Heart right ventricle (tissue), 16 donors: ENCODE data around the gene EBF3. TPM values are rescaled to one million over a fixed set of nuclear protein-coding genes. Genes with fewer than 3 reads are reported as not detected.

ENCODE experiments used
- ATAC-seq, 8 donors: fragments of 200-7000 bp; cut with Tn5 transposase; one replicate each; pipeline ENCODE4 v1.9.1; 2020; ENCODE audit warnings: mild to moderate bottlenecking in 8 of 8, moderate library complexity in 8 of 8, moderate number of reproducible peaks in 1 of 8
- DNase-seq, 2 donors: peaks; one replicate each; pipeline ENCODE4 v3.0.0-alpha.2; 2020
- H3K27ac ChIP-seq, 10 donors: fragments of 200-600 bp; sonication (generic) in 2 of 10; one replicate each; pipeline versions ENCODE4 v1.5.0 to v1.8.0; 2020 to 2022; ENCODE audit warnings: mild to moderate bottlenecking in 3 of 10
- H3K27me3 ChIP-seq, 7 donors: fragments of 200-600 bp; one replicate each; pipeline ENCODE4 v1.8.0; 2021 to 2022; ENCODE audit warnings: mild to moderate bottlenecking in 2 of 7
- H3K36me3 ChIP-seq, 9 donors: fragments of 200-600 bp; sonication (generic) in 1 of 9; one replicate each; pipeline versions ENCODE4 v1.5.0 to v1.8.0; 2020 to 2022; ENCODE audit warnings: mild to moderate bottlenecking in 2 of 9
- H3K4me1 ChIP-seq, 9 donors: fragments of 200-600 bp; sonication (generic) in 1 of 9; one replicate each; pipeline versions ENCODE4 v1.5.0 to v1.8.0; 2020 to 2022; ENCODE audit warnings: mild to moderate bottlenecking in 4 of 9
- H3K4me3 ChIP-seq, 10 donors: fragments of 200-600 bp; sonication (generic) in 2 of 10; one replicate each; pipeline versions ENCODE4 v1.5.0 to v1.8.0; 2020 to 2022; ENCODE audit warnings: mild to moderate bottlenecking in 7 of 10, moderate library complexity in 2 of 10
- H3K9me3 ChIP-seq, 11 donors: fragments of 200-600 bp in 10 of 11; sonication (generic) in 2 of 11; one replicate each; pipeline versions ENCODE4 v1.5.0 to v1.8.0; 2013 to 2022; ENCODE audit warnings: mild to moderate bottlenecking in 2 of 11, control low read depth in 1 of 11, moderate library complexity in 1 of 11
- CTCF ChIP-seq, 9 donors: fragments of 200-600 bp; sonication (generic) in 2 of 9; IDR thresholded peaks; one replicate each; pipeline versions ENCODE4 v1.5.0 to v1.8.0; 2021 to 2022; ENCODE audit warnings: antibody characterized with exemption in 9 of 9, mild to moderate bottlenecking in 5 of 9, moderate library complexity in 1 of 9
- WGBS, 2 donors: extraction: QIAGEN DNeasy Blood & Tissue Kit; methylation state at CpG; one replicate each; pipeline ENCODE4 v1.1.7; 2013; ENCODE audit warnings: inconsistent platforms in 1 of 2; 5-methylcytosine and 5-hydroxymethylcytosine counted together
- intact Hi-C, 10 donors: fragments of 100-400 bp; cut with DNase I; formaldehyde crosslinking; loops; one replicate each; pipeline versions ENCODE4 v1.11.1 to v1.14.2; 2022
- polyA plus RNA-seq, 2 donors: library from polyadenylated mRNA; stranded (reverse); fragments of 200-250 nt; gene quantifications; one replicate each; pipeline ENCODE4 v1.2.3, GENCODE V29; 2013
- total RNA-seq, 10 donors: library from RNA; stranded (reverse); fragmentation: NEBNext Ultra II Directional in 3 of 10; extraction: Animal tissue kit (Norgen Biotek cat#: 25700) in 3 of 10; gene quantifications; one replicate each; pipeline versions ENCODE4 v1.2.1 to v1.2.4, GENCODE V29; 2021 to 2023
- donor health status: Arrhythmogenic right ventricular cardiomyopathy.
- donor health status: ischemic (EF 13 %, LVEDD 7.1; RV severe dilation, severe dysfunction).
- donor health status: healthy with polysubstance abuse.
- donor health status: DM: no; HTN: yes; CAD: no.
- donor health status: DM: no; HTN: no; CAD: no.
- donor health status: ischemic (EF 25% LVEDD 6.9; RV normal size, moderate dysfunction).
- donor health status: ischemic (EF 25% LVEDD 5.7; RV mildly dilated, moderate dysfunction).
- donor health status: healthy.
- donor health status: DM: yes; HTN: yes; CAD: no.
- donor health status: Ischemic cardiomyopathy.
- donor health status: ischemic (EF 35%, LVEDD 5.7; RV mildly dilated, moderate dysfunction).
- donor health status: nonischemic (EF 11% LVEDD 7.7; RV severe dilation, severe dysfunction).
- donor health status: DM: yes; HTN: yes; CAD: no.
- donor health status: PGD.
- donor health status: ischemic (EF 29% LVEDD 5.4; RV normal size, mild dysfunction).
- donor health status: nonischemic (EF 23%, LVEDD 6.1; RV moderate dilation, normal function).

EBF3 gene
- total and polyA plus RNA-seq, 12 donors: 3.9 to 12.2 (median 5.6) TPM

- ATAC-seq (peak in 3 of 8 donors; percentile 5 to 10 (median 9)), DNase-seq (no peak)
- H3K27me3 ChIP-seq: peaks cover 18 to 100% (median 97%) of the 10 kb centered on the region in 7 donors
- TF ChIP-seq CTCF (IDR thresholded peaks at IDR 0.05): peak in 2 of 9 donors; percentile 5 to 36
- H3K27ac ChIP-seq: no peak overlapping the region
- peak overlapping the region; percentile 0 to 69 (median 48) for H3K4me3 ChIP-seq
- no peaks in the 10 kb centered on the region for H3K36me3 ChIP-seq
- intact Hi-C loops: loop anchor here (2.0 to 10.0 kb wide), 11 partner anchors 81 to 942 kb away; no protein-coding TSS in a partner anchor
- no peaks in the 10 kb centered on the region for H3K9me3 ChIP-seq
- WGBS, 2 donors: 3% methylated on average over 67 to 68 of the region's 68 CpGs
- peaks cover 2 to 54% (median 43%) of the 10 kb centered on the region in 9 donors for H3K4me1 ChIP-seq
Observed at GRCh38 chr10:129969184-129969910, 5.3 kb upstream of the EBF3 start.

DNA sequence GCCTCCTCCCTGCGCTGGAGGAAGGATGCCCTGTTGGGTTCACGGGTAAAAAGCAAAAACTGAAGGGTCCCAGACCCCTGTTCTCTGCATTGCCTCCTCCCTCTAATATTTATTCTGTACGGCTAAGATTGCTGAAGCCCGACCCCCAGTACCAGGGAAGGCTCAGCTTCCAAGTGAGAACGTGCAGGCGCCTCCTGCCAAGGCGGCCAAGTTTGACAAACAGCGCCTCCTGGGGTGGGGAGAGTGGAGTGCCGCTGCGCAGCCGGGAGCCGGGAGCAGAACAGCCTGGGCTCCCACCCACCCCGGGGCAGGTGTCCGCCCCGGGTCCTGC lies 4.7 kb upstream of the EBF3 start:
- Histone ChIP-seq H3K4me1 (peaks cover 2 to 54% (median 43%) of the 10 kb centered on the region in 9 donors), H3K27ac (no peak overlapping the region)

GRCh38 chr10:129968020-129968852 lies 4.2 kb upstream of the EBF3 start:
- Histone ChIP-seq H3K4me3 (peak overlapping the region in 1 of 10 donors; percentile 69), H3K27me3 (peaks cover 18 to 97% (median 88%) of the 10 kb centered on the region in 7 donors), H3K4me1 (peaks cover 2 to 54% (median 43%) of the 10 kb centered on the region in 9 donors), H3K27ac (no peak overlapping the region), H3K9me3 (no peaks in the 10 kb centered on the region), H3K36me3 (no peaks in the 10 kb centered on the region)
- no peak for DNase-seq
- no peak for ATAC-seq
- intact Hi-C loops: loop anchor here (2.0 to 10.0 kb wide), 11 partner anchors 79 to 941 kb away; no protein-coding TSS in a partner anchor
- 32 to 56% methylated on average over 61 to 62 of the region's 62 CpGs for WGBS, 2 donors
- no peak for TF ChIP-seq CTCF (IDR thresholded peaks at IDR 0.05)

More for the DNA sequence above, 4.7 kb upstream of the EBF3 start:
- no peaks in the 10 kb centered on the region for H3K36me3 ChIP-seq
- peak in 7 of 8 donors; percentile 31 to 65 (median 48) for ATAC-seq
- WGBS, 2 donors: 2 to 5% methylated on average over 15 of the region's 15 CpGs
- H3K9me3 ChIP-seq: no peaks in the 10 kb centered on the region
- DNase-seq: peak in 1 of 2 donors; percentile 71
- peak overlapping the region in 9 of 10 donors; percentile 25 to 69 (median 51) for H3K4me3 ChIP-seq
- peak; percentile 46 to 80 (median 74) for TF ChIP-seq CTCF (IDR thresholded peaks at IDR 0.05)
- intact Hi-C loops: loop anchor here (2.0 to 10.0 kb wide), 11 partner anchors 80 to 942 kb away; no protein-coding TSS in a partner anchor
- H3K27me3 ChIP-seq: peaks cover 18 to 98% (median 93%) of the 10 kb centered on the region in 7 donors

DNA sequence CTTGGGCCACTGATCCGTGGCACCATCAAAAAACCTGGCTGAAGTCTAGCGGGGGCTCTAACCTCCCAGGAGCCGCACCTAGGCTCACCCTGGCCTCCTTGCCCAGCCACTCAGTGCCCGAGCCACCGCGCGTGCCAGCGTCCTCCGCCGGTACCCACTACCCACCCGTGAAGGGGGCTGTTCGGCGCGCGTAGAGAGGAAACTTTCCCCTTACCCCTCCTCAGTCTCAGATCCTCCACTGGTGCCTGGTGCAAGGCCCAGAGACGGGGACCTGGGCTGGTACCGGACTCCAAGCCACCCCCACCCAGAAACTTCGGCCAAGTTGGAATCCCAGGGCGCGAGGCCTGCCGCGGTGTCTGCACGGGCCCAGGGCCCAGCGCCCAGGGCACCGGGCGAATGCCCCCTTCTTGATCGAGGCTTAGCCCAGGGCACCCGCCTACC lies 3.5 kb upstream of the EBF3 start:
- H3K4me1 ChIP-seq: peaks cover 2 to 54% (median 46%) of the 10 kb centered on the region in 9 donors
- H3K27ac ChIP-seq: no peak overlapping the region

More for the DNA sequence above, 3.5 kb upstream of the EBF3 start:
- Histone ChIP-seq H3K9me3 (no peaks in the 10 kb centered on the region), H3K27me3 (peaks cover 17 to 97% (median 87%) of the 10 kb centered on the region in 7 donors), H3K4me3 (no peak overlapping the region), H3K36me3 (no peaks in the 10 kb centered on the region)
- intact Hi-C loops: loop anchor here (2.0 to 10.0 kb wide), 11 partner anchors 79 to 940 kb away; no protein-coding TSS in a partner anchor
- no peak for ATAC-seq
- 48 to 52% methylated on average over 28 of the region's 28 CpGs for WGBS, 2 donors
- no peak for TF ChIP-seq CTCF (IDR thresholded peaks at IDR 0.05)
- DNase-seq: no peak
